ENCODE measurements around the gene MINAR2.

Gene MINAR2

DNA sequence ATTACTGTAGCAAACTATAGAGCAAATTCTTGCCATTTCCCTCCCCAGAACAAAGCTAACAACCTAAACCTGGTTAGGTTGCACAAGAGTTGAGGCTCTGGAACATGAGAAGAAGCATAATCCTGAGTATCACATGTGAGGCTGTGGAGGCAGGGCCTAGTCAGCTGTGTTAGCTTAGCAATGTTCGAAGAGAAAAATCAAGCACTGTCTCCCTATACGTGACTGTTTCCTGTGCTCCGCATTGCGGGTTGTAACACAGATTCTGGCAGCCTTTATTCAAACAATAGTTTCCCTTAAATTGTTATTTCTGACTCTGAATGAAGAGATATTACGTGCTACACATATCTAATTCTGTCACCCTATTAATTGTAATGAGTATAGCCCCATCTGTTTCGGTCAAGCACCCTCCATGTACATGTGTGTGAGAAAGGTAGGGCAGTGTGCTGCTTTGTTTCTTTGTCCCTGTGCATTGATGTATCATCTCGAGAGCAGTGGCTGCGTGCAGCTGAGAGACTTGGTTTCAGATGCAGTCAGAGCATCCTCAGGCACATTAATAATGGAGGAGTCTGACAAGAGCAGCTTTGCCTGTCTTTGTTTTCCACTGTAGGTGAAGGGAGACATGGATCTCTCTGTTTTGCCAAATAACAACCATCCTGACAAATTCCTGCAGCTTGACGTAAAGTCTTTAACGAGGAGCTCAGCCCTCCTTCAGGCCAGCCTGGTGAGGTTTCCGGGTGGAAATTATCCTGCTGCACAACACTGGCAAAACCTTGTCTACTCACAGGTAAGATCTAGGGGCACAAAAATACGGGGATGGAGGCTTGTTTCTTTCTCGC is at the start of gene MINAR2:
Gene MINAR2, plus strand, starts transcription at position 523 of the 836 bp plus-strand sequence. Its CDS starts 97 bp downstream, at position 620.
- no peak for DNase-seq (ENCODE audit: insufficient read length, low spot score)
- no peak for TF ChIP-seq CTCF (IDR thresholded peaks at IDR 0.05; ENCODE audit: insufficient read depth, missing control alignments)
- FAIRE-seq = no peak

GRCh38 chr5:129698661-129699060 is 49.2 kb upstream of the MINAR2 start:
- no peak for FAIRE-seq
- TF ChIP-seq CTCF (IDR thresholded peaks at IDR 0.05; ENCODE audit: insufficient read depth, missing control alignments) = no peak
- DNase-seq (ENCODE audit: insufficient read length, low spot score) = no peak

DNA sequence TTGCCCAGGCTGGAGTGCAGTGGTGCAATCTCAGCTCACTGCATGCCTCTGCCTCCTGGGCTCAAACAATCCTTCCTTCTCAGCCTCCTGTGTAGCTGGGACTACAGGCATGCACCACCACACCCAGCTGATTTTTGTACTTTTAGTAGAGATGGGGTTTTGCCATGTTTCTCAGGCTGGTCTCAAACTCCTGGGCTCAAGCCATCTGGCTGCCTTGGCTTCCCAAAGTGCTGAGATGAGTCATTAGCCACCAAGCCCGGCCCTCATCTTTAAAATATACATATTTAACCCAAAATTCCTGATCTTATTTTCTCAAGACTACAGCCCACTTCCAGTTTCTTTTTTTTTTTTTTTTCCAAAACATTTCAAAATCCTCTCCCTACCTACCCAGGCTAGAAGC is 31.7 kb upstream of the MINAR2 start:
- no peak for TF ChIP-seq CTCF (IDR thresholded peaks at IDR 0.05; ENCODE audit: insufficient read depth, missing control alignments)
- FAIRE-seq = no peak

GRCh38 chr5:129716651-129717050 is 31.2 kb upstream of the MINAR2 start:
- no peak for DNase-seq (ENCODE audit: insufficient read length, low spot score)
- no peak for FAIRE-seq
- no peak for TF ChIP-seq CTCF (IDR thresholded peaks at IDR 0.05; ENCODE audit: insufficient read depth, missing control alignments)

More for the DNA sequence above, 31.7 kb upstream of the MINAR2 start:
- DNase-seq (ENCODE audit: insufficient read length, low spot score) = no peak

GRCh38 chr5:129717751-129718310 is 30.1 kb upstream of the MINAR2 start:
- FAIRE-seq = no peak
- DNase-seq (ENCODE audit: insufficient read length, low spot score) = no peak
- TF ChIP-seq CTCF (IDR thresholded peaks at IDR 0.05; ENCODE audit: insufficient read depth, missing control alignments) = no peak

GRCh38 chr5:129718471-129719090 is 29.3 kb upstream of the MINAR2 start:
- FAIRE-seq = no peak
- no peak for DNase-seq (ENCODE audit: insufficient read length, low spot score)
- no peak for TF ChIP-seq CTCF (IDR thresholded peaks at IDR 0.05; ENCODE audit: insufficient read depth, missing control alignments)

Measured in D721Med (cell line).